Colonic mucosa (tissue), 4 donors: ENCODE data around the gene ACSF3. TPM values are rescaled to one million over a fixed set of nuclear protein-coding genes. Genes with fewer than 3 reads are reported as not detected.

Experiments used
- DNase-seq: peaks from one replicate; pipeline ENCODE4 v3.0.0-alpha.2; 2020
- H3K27ac ChIP-seq: fragments of 200-600 bp; one replicate; pipeline ENCODE4 v1.8.0; 2021
- H3K27me3 ChIP-seq: fragments of 200-600 bp; one replicate; pipeline ENCODE4 v1.8.0; 2021
- H3K36me3 ChIP-seq: fragments of 200-600 bp; one replicate; pipeline ENCODE4 v1.8.0; 2021
- H3K4me1 ChIP-seq: fragments of 200-600 bp; one replicate; pipeline ENCODE4 v1.8.0; 2021; ENCODE audit warnings: mild to moderate bottlenecking
- H3K4me3 ChIP-seq: fragments of 200-600 bp; one replicate; pipeline ENCODE4 v1.8.0; 2021
- H3K9ac ChIP-seq, 2 donors: one replicate each; pipeline ENCODE4 v1.7.0; 2013; ENCODE audit warnings: control low read depth in 2 of 2, low read depth in 2 of 2, low read length in 2 of 2
- H3K9me3 ChIP-seq: fragments of 200-600 bp; one replicate; pipeline ENCODE4 v1.8.0; 2021
- intact Hi-C: fragments of 100-400 bp; cut with DNase I; formaldehyde crosslinking; loops from one replicate; pipeline ENCODE4 v1.14.1; 2022
- total RNA-seq, 2 donors: library from RNA; stranded (reverse); fragmentation: NEBNext Ultra II Directional in 1 of 2; extraction: Animal tissue kit (Norgen Biotek cat#: 25700) in 1 of 2; gene quantifications; one replicate each; pipeline ENCODE4 v1.2.1, GENCODE V29; 2021
- TF ChIP-seq, protein P1 (sequence below): fragments of 200-600 bp; IDR thresholded peaks from one replicate; pipeline ENCODE4 v1.8.0; 2022; ENCODE audit warnings: antibody characterized with exemption, mild to moderate bottlenecking
- donor health status: healthy.
- donor health status: DM: no; HTN: no; CAD: no.
- donor health status: DM: no; HTN: no; CAD: no.

Gene ACSF3
- total RNA-seq, 2 donors from 2014 or later = 60.2 TPM

DNA sequence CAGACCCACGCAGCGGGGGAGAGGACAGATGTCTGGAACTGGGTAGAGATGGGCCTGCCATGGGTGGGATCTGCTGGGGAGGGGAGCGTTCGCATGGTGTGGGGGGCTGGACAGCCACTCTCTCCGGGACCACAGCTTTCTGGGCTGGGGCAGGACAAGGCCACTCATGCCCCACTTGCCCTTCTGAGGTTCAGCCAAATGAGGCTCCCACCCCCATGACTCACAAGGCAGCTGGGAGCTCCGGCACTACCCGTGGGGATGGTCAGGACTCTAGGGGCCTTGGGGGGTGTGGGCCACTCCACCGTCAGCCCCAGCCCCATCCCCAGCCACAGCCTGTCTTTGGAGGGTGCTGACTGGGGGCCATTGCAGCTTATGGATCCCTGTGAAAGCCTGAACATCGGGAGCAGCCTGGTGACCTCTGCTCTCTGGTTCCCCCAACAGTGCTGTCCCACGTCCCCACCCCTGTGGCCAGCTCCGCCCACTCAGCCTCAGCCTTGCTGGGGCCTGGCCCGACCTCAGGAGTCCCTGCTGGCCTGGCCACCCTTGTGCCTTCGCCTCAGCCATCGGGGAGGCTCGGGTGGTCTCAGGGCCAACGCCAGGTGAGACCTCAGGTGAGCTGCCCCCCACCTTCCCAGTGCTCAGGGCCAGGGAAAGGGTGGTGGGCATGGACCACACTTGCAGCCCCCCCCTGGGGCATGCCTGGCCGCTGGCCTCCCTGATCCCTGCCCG is 73.2 kb downstream of the ACSF3 start:
- Histone ChIP-seq H3K27me3 (peaks cover 21% of the 10 kb centered on the region), H3K4me3 (no peak overlapping the region), H3K9ac (peak overlapping the region in 1 of 2 donors; percentile 12), H3K9me3 (no peaks in the 10 kb centered on the region), H3K4me1 (peaks cover 8% of the 10 kb centered on the region), H3K27ac (no peak overlapping the region), H3K36me3 (no peaks in the 10 kb centered on the region)
- TF ChIP-seq, protein P1, sequence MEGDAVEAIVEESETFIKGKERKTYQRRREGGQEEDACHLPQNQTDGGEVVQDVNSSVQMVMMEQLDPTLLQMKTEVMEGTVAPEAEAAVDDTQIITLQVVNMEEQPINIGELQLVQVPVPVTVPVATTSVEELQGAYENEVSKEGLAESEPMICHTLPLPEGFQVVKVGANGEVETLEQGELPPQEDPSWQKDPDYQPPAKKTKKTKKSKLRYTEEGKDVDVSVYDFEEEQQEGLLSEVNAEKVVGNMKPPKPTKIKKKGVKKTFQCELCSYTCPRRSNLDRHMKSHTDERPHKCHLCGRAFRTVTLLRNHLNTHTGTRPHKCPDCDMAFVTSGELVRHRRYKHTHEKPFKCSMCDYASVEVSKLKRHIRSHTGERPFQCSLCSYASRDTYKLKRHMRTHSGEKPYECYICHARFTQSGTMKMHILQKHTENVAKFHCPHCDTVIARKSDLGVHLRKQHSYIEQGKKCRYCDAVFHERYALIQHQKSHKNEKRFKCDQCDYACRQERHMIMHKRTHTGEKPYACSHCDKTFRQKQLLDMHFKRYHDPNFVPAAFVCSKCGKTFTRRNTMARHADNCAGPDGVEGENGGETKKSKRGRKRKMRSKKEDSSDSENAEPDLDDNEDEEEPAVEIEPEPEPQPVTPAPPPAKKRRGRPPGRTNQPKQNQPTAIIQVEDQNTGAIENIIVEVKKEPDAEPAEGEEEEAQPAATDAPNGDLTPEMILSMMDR = no peak
- no peak for DNase-seq
- intact Hi-C loops = loop anchor here (5.0 to 10.0 kb wide), 3 partner anchors 112 to 422 kb away; no protein-coding TSS in a partner anchor

DNA sequence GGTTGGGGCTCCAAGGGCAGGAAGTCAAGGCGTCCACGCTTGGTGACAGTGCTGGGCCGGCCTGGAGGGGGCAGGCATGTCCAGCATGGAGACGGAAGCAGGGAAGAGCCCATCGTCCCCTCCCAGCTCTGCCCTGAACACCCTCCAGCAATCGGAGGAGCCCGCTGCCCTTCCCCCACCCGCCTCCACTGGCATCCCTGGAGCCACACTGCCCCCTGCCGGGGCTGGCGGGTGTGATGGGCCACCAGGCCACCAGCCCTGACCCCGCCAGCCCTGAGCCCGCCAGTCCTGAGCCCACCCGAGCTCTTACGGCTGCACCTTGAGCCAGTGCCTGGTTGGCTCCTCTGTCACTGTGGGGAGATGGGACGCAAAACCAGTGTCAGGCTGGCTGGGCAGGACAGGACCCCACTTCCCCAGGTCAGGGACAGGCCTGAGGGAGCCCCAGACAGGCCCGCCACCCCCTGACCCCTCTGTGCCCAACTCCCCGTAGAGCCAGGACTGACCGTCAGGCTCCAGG is 73.8 kb downstream of the ACSF3 start:
- TF ChIP-seq, protein P1 = peak; percentile 84
- H3K27me3 ChIP-seq = peaks cover 21% of the 10 kb centered on the region
- H3K9me3 ChIP-seq = no peaks in the 10 kb centered on the region
- H3K4me1 ChIP-seq = peaks cover 8% of the 10 kb centered on the region
- no peak overlapping the region for H3K4me3 ChIP-seq
- no peaks in the 10 kb centered on the region for H3K36me3 ChIP-seq
- DNase-seq = peak; percentile 92
- intact Hi-C loops = loop anchor here (5.0 to 10.0 kb wide), 3 partner anchors 113 to 423 kb away; no protein-coding TSS in a partner anchor
- H3K27ac ChIP-seq = no peak overlapping the region
- H3K9ac ChIP-seq = peak overlapping the region in 1 of 2 donors; percentile 12

DNA sequence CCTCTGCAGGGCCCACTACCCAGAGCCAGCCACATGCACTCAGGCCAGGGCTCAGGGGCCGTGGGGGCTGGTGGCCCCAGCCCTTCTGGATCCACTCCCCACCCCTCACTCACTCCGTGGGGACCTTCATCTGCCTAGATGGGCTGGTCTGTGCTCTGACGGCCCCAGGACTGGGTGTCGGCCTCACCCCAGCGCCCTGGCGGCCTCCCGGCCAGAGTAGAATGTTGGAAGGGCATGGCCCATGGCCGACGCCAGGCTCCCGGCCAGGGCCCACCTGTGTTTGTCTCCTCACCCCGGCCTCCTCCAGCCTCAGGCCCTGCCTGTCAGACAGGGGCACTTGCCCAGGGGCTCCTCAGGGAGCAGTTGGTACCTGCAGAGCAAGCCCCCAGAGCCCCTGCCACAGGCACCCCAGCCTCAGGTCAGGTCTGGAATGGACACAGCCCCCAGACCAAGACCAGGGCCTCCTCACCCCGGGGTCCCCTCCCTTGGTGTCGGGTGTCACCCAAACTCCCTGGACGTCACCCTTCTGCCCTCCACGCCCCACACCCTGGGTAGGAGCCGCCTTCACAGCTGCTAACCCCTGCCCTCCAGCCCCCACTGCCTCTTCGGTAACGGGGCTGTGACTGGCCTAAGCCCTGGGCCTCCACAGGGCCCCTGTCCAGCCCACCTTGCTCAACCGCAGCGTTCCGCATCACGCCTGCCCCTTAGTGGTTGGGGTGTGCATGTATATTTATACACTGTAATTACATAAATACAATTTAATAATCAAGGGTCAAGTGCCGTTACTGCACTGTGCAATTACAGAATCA is 74.9 kb downstream of the ACSF3 start:
- H3K9ac ChIP-seq = no peak overlapping the region
- H3K27ac ChIP-seq = no peak overlapping the region
- no peak overlapping the region for H3K4me3 ChIP-seq
- peaks cover 8% of the 10 kb centered on the region for H3K4me1 ChIP-seq
- TF ChIP-seq, protein P1 = no peak
- intact Hi-C loops = loop anchor here (2.0 to 10.0 kb wide), 4 partner anchors 114 to 424 kb away; no protein-coding TSS in a partner anchor
- H3K9me3 ChIP-seq = no peaks in the 10 kb centered on the region
- peaks cover 24% of the 10 kb centered on the region for H3K27me3 ChIP-seq
- no peaks in the 10 kb centered on the region for H3K36me3 ChIP-seq
- DNase-seq = no peak

DNA sequence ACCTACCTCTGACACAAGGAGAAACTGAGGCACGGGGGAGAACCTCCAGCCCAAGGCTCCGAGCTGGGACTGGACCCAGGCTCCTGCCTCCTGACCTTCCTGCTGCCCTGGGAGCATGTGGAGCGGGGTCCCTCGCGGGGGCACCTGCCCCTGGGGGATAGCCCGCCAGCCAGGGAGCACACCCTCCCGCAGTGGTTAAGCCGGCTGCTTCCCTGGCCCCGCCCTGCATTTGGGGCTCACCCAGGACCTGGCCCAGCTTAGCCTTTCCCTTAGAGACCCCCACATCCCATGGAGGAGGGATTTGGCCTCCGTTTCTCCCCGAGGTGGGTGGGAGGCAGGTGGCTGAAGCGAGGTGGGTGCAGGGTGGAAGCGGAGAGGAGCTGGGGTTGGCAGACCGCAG is 76.1 kb downstream of the ACSF3 start:
- Histone ChIP-seq H3K27ac (no peak overlapping the region), H3K4me1 (peaks cover 8% of the 10 kb centered on the region), H3K27me3 (peaks cover 24% of the 10 kb centered on the region), H3K4me3 (no peak overlapping the region), H3K9me3 (no peaks in the 10 kb centered on the region), H3K9ac (no peak overlapping the region), H3K36me3 (no peaks in the 10 kb centered on the region)
- TF ChIP-seq, protein P1 = no peak
- intact Hi-C loops = loop anchor here (2.0 to 10.0 kb wide), 4 partner anchors 115 to 425 kb away; no protein-coding TSS in a partner anchor
- DNase-seq = no peak
